Fibroblast of mammary gland (primary cell): ENCODE measurements around the gene CACNA1C.
A peak's percentile ranks its signal among the peaks of the same experiment; 100 is the strongest.
"Not testable (repeated sequence)": the region's sequence is repeated elsewhere in the genome, so short reads cannot be mapped to it uniquely, and the experiment has no call there.

Source experiments
- DNase-seq: peaks from one replicate; pipeline ENCODE4 v3.0.0-alpha.2; 2010; ENCODE audit warnings: low read depth
- H3K4me3 ChIP-seq: 2 replicates; pipeline ENCODE4 v1.5.1; 2011; ENCODE audit warnings: low read depth, mild to moderate bottlenecking, low read length, moderate library complexity; ENCODE audit not compliant: control insufficient read depth
- TF ChIP-seq, protein P1 (sequence below): conservative IDR thresholded peaks from 2 replicates; pipeline ENCODE4 v1.5.1; 2011; ENCODE audit warnings: low read depth, low read length, inconsistent platforms; ENCODE audit not compliant: control insufficient read depth, insufficient read depth

The CACNA1C gene

DNA sequence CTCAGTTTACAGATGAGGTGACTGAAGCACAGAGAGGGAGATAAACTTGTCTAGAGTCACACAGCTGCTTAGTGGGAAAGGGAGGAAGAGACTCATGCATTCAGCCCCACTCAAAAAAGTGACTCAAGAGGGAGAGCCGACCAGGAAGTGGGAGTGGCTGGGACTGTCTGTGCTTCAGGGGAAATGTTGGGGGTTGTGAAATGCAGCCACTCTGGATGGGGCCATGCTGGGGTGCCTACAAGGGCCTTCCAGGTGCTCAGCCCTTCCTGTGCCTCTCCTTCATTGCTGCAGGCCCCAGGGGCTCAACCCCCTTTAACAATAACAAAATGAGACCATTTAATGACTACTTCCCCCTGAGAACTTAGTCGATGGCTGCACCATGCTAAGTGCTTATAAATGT is 41.8 kb downstream of the CACNA1C start:
- peak; percentile 17 for DNase-seq
- TF ChIP-seq, protein P1, sequence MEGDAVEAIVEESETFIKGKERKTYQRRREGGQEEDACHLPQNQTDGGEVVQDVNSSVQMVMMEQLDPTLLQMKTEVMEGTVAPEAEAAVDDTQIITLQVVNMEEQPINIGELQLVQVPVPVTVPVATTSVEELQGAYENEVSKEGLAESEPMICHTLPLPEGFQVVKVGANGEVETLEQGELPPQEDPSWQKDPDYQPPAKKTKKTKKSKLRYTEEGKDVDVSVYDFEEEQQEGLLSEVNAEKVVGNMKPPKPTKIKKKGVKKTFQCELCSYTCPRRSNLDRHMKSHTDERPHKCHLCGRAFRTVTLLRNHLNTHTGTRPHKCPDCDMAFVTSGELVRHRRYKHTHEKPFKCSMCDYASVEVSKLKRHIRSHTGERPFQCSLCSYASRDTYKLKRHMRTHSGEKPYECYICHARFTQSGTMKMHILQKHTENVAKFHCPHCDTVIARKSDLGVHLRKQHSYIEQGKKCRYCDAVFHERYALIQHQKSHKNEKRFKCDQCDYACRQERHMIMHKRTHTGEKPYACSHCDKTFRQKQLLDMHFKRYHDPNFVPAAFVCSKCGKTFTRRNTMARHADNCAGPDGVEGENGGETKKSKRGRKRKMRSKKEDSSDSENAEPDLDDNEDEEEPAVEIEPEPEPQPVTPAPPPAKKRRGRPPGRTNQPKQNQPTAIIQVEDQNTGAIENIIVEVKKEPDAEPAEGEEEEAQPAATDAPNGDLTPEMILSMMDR, result no peak
- no peak overlapping the region for H3K4me3 ChIP-seq

DNA sequence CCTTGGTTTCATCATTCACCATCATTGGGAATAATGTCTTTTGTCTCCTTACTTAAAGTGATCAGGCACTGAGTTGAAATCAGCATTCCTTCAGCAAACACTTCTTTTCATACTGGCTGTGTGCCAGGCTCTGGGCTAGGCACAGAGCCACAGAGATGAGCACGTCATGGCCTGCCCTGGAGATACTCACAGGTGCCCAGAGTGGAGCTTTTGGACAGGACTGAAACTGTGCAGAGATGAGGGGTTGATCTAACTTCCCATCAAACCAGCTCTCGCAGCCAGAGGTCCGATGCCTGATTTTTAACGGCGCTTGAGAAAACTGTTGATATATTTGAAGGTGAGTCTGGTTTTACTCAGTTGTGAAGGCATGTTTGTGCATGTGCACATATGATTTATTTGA is 43.1 kb downstream of the CACNA1C start:
- H3K4me3 ChIP-seq, result no peak overlapping the region
- TF ChIP-seq, protein P1, result no peak
- DNase-seq, result no peak

DNA sequence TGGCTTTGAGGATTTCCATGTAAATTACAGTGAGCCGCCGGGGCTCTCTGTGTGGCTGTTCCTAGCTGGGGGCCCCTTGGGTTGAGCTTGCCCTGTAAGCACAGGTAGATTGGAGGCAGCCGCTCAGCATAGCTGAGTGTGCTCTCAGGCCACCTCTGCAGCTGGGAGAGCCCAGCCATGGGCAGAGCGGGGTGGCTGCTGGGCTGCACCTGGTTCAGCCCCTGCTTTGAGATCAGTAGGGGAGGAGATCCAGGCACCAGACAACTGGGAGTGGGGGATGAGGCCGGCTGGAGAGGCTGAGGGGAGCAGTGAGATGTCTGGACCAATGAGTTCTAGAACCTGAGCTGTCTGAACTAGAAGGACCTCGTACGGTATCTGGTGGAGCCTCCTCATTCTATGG is 44.8 kb downstream of the CACNA1C start:
- no peak for DNase-seq
- TF ChIP-seq, protein P1, result no peak
- H3K4me3 ChIP-seq, result no peak overlapping the region

DNA sequence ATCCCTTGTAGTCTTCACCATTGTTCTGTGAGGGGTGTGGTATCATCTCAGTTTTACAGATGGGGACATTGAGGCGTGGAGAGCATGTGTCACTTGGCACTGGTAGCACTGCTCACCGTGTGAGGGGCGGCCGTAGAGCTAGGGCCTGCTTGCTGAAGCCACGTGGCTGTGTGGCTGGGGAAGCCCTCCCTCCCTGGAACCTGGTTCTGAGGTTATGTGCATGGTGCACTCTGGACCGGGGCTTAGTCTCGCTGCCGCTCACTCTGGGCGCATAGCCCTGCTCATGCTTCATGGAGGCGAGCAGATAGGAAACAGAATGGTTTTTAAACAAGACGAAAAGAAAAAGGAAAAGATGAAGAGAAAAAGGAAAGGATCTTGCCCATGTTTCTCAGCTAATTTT is 46.1 kb downstream of the CACNA1C start:
- TF ChIP-seq, protein P1, result no peak
- no peak for DNase-seq
- H3K4me3 ChIP-seq, result no peak overlapping the region

GRCh38 chr12:2099595-2099994 is 46.8 kb downstream of the CACNA1C start:
- TF ChIP-seq, protein P1, result no peak
- H3K4me3 ChIP-seq, result no peak overlapping the region
- DNase-seq, result no peak

DNA sequence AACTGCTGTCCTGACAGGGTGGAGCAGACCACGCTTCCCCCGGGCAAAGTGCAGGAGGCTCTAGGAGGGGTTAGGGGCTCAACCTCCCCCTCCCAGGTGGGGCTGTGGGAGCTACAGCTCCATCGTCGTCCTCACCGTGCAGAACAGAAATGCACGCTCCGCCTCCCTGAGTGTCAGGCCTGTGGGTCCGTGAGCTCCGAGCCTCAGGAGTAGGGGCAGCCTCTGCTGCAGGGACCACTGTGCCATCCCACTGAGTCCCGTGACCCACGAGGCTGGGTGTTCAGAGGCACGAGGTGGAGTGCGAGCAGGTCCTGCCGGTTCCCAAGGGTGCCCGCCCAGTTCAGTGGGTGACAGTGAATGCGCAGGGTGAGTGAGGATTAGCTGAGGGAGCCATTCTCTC is 48.6 kb downstream of the CACNA1C start:
- DNase-seq, result no peak
- no peak overlapping the region for H3K4me3 ChIP-seq
- TF ChIP-seq, protein P1, result no peak

DNA sequence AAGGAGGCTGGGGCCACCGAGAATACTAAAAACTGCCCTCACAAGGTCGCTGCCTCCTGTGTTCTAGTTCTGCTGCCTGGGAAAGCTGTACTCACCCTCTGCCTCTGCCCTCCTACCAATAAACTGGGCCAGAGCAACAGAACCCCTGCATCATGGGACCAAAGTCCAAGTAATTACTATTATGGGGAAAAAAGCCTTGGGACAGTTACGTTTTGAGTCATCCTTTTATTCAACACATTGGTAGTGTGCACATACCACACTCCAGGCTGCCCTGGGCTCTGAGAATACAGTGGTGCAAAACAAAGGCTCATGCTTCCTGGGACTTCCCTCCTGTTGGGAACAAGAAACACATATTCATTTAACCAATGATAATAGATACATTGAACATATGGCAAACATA is 49.0 kb downstream of the CACNA1C start:
- TF ChIP-seq, protein P1, result no peak
- DNase-seq, result no peak
- H3K4me3 ChIP-seq, result no peak overlapping the region

GRCh38 chr12:2102736-2103135 is 49.9 kb downstream of the CACNA1C start:
- H3K4me3 ChIP-seq, DNase-seq: not testable (repeated sequence)

DNA sequence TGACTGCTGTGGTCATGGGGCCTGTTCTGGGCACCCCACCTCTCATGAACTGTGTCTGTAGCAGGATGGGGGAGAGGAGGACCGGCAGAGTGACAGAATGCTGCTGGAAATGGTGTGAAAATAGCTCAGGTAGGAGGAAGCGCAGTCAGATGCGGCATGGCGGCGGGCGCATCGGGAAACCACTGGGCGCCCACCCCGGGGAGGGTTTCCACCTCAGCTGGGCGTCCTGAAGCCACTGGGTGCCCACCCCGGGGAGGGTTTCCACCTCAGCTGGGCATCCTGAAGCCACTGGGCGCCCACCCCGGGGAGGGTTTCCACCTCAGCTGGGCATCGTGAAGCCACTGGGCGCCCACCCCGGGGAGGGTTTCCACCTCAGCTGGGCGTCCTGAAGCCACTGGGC is 52.6 kb downstream of the CACNA1C start:
- not testable (repeated sequence) for H3K4me3 ChIP-seq, DNase-seq
